Activated CD4-positive, alpha-beta T cell treated with anti-CD3 and anti-CD28 coated beads, Interleukin-2, amount 50 U/mL, for 1 hour (primary cell): ENCODE measurements around the gene SFXN4.
A peak's percentile ranks its signal among the peaks of the same experiment; 100 is the strongest.
"Not testable (repeated sequence)": the region's sequence is repeated elsewhere in the genome, so short reads cannot be mapped to it uniquely, and the experiment has no call there.

ENCODE experiments used
- DNase-seq: peaks from one replicate; pipeline ENCODE4 v3.0.0-alpha.2; 2020

Gene SFXN4

DNA sequence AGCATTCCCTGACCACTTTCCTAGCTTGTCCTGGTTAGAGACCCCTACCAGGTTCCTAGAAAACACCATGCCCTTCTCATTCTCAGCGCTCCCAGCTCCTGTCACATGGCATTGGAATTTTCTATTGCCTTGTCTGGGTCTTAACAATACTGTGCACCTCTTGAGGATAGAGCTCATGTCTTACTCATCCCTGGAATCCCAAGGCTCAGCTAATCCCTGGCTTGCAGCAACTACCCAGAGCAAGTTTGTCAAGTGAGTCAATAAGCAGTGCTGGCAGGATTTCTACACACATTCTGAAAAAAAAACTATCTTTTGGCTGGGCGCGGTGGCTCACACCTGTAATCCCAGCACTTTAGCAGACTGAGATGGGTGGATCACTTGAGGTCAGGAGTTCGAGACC, 24.8 kb upstream of the SFXN4 start:
- DNase-seq = no peak

DNA sequence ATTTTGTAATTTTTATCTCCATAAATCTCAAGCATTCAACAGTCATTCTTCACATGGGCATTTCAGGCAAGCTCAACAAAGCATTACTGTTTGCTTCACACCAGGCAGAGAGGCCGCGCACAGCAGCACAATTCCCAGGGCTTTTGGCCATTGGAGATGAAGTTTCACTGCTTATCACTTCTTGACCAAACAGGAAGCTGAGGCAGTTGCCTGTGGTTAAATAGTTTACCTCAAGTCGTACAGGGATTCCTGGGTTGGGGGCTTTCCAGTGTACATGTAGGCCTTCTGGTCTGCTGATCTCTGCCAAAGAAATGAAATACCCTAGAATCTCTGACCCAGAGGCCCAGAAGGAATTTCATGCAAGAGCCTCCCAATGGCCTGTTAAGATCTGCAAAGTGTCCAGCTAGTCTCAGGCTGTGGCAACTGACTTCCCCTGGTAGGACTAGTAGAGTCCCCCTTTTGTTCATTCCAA, 24.3 kb upstream of the SFXN4 start:
- no peak for DNase-seq

DNA sequence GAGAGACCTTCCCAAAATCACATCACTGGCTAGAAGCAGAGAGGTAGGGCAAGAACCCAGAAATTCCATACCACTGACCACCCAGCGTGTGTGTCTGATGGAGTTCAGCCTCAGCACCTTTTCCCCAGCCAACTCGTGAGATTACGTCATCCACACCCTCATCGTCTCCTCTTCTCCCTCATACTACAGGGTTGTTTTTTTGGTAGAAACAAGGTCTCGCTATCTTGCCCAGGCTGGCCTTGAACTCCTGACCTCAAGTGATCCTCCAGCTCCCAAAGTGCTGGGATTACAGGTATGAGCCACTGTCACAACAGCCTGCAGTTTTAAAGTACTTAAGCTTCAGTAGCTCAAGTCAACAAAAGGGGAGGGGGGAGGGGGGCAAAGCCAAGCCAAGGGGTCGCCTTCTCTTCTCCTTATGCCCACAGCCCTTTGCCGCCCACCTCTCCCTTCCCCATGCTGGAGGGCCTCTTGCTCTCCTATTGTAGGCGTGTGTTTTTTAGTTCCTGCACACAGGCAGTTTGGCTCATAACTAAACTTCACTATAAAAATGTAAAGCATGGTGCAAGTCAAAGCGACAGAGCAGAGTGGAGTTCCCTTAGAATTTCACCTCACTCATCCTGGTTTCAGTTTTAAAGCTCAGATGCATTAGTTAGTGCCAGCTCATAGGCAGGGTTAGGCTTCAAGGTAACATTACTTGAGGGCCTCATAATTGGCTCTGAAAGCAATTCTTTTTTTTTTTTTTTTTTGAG, 18.3 kb upstream of the SFXN4 start:
- no peak for DNase-seq

DNA sequence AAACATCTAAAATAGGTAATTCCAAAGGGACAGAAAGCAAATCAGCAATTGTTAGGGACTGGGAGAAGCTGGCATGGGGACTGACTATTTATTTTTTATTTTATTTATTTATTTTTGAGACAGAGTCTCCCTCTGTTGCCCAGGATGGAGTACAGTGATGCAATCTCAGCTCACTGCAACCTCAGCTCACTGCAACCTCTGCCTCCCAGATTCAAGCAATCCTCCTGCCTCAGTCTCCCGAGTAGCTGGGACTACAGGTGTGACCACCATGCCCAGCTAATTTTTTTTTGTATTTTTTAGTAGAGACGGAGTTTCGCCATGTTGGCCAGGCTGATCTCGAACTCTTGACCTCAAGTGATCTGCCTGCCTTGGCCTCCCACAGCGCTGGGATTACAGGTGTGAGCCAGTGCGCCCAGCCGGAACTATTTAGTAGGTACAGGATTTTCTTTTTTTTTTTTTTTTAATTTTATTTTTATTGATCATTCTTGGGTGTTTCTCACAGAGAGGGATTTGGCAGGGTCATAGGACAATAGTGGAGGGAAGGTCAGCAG, 15.4 kb upstream of the SFXN4 start:
- DNase-seq = not testable (repeated sequence)

DNA sequence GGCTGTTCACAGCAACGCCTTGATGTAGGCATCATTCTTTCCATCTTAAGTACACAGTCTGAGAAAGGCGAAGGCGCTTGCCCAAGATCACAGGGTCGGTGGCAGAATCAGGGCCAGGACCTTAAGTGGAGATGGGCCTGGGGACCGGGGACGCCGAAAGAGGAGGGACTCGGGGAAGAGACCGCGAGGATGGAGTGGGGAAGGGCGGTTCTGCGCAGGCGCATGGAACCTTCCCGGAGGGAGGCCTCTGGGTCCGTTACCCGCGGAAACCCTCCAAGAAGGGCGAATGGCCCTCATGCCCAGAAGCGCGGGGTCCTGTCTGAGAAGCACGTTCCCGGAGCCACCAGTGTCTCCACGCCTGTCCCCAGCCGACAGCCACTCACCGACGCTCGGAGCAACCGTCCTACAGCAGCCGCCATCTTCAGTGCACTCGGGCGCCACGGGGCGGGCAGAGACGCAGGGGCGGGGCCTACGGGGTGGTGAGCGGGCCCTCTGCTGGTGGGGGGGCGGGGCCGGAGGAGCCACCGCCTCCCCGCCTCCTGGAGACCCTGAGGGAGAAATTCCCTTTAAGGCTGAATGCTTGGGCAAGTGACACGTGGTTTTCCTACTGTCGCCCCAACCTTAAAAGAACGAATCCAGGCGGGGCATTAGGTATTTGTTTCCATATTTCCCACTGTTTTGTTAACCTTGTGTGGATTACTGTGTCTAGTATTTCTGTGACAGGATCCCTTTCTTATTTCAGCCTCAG, 13.0 kb upstream of the SFXN4 start, which contains the start of gene PRDX3:
TSS of gene PRDX3 (minus strand) at position 441 of the 748 bp plus-strand sequence. CDS start at position 419, 22 bp downstream.
- DNase-seq = peak; percentile 93

DNA sequence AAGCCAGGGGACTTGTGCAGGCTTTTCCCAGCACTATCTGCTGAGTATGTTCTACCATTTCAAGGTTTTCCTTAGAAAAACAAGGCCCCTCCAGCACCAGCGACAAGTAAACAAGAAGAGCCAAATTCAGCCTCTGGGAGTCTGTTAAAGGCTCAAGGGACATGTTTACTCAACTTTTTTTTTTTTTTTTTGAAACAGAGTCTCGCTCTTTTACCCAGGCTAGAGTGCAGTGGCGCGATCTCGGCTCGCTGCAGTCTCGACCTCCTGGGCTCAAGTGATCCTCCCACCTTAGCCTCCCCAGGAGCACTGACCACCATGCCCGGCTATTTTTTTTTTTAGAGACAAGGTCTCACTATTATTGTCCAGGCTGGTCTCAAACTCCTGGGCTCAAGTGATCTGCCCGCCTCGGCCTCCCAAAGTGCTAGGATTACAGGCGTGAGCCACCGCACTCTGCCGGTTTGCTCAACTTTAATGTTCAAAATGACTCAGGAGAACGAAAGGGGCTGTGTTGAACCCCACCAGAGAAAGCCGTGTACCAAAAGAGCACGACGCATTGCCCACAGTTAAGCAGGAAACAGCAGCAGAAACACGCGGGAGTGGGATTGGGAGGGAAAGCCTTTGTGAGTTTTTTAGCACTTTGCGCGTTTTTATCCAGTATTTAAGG, 12.3 kb upstream of the SFXN4 start:
- DNase-seq = peak; percentile 16

DNA sequence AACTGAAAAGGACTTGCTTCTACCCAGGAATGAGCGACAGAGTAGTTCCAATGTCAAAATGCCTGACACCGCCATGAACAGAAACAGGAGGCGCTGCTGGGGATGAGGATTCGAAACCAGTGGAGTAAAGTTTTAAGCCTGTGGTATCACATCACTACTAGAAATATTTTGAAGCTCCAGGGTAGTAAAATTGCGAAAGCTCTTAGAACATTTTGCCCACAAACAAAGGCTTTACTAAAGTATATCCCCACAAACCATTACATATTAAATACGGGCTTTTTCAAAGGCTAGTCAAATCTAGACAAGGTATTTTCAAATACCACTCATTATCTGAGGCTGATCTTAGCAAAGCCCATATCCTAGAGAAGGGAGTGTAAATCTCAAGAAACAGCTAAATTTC, 10.7 kb upstream of the SFXN4 start:
- no peak for DNase-seq

DNA sequence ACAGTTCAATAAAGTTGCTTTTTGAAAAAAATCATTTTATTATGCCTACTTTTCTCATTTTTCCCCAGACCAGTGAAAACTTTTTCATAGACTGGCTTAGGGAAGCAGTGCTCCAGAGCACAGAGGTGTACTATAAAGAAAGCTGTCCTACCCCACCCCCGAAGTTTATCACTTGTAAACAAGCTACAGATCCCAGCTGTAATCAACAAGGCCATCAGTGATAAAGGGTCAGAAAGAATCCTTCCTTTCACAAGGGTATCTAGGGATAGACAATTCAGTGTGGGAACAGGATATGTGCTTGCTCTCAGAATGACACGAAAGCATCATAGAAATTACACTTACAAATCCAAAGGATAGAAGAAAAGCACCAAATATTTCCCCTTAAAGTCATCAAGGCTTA, 8.6 kb upstream of the SFXN4 start:
- DNase-seq = no peak

DNA sequence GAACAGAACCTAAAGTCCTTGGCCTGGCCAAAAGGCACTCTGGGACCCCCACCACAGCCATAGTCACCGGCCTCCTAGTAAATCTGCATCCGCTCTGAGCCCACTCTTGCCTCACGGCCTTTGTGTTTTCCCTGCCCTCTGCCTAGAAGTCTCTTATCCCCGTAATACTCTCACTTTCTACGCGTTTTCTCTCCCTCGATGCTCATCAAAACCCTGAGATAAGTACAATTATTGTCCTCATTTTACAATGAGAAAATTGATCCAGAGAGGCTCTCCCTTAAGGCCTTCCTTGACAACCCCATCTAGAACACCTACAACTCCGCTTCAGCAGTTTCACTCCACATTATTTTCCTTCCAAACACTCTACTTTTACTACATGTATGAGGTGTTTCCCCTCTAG, 1.5 kb upstream of the SFXN4 start:
- no peak for DNase-seq

DNA sequence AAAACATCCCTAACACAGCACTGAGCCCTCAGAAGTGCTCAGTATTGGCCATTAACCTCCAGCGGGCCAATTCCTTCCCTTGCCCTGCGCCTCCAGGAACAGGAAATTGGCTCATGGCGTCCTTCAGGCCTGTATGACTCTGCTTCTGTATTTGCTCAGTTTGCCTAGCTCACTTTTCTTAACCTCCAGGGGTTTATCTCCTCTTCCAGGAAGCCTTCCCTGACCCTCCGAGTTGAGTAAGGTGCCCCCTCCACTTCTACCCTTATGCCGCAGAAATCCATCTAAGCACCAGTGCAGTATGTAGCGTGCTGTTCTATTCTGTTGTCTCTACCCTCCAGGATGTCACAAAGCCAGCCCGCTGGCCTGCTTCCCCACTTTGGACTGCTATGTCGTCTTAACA, 1.1 kb upstream of the SFXN4 start:
- DNase-seq = no peak

DNA sequence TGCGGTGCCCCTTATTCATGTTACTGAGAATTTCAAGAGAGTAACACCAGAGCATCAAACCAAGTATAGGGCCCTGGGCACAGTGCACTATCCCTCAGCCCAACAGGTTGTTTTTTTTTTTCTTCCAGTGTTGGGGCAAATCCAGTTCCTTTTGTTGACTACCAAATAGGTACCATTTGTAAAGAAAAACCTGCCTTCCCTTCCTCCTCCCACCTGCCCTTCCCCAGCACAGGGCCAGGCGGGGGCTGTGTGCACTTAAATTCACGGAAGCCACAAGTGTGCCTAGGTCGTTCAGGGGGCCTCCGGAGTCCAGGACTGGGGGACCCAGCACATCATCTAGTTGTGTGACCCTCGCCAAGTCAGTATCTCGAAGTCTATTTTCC, 595 bp upstream of the SFXN4 start:
- DNase-seq = no peak

DNA sequence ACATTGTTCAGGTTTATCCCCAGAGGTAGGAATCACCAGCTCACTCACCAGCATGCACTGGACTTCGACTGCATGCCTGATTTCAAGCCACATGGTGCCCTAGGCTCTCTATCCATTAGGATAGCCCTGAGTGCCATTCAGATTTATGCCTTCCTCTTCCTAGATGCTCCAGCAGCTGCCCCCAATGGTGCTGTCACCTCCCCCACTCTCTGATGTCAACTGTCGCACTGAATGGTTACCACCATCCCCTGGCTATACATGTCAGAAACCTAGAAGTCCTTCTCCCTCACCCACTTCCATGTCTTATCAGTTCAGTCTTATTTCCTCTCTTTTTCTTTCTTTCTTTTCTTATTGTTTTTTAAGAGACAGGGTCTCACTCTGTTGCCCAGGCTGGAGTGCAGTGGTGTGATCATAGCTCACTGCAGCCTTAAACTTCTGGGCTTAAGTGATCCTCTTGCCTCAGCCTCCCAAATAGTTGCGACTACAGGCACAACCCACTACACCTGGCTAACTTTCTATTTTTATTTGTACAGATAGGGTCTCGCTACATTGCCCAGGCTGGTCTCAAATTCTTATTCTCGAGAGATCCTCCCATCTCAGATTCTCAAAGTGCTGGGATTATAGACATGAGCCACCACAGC, 2.9 kb downstream of the SFXN4 start:
- DNase-seq = no peak

DNA sequence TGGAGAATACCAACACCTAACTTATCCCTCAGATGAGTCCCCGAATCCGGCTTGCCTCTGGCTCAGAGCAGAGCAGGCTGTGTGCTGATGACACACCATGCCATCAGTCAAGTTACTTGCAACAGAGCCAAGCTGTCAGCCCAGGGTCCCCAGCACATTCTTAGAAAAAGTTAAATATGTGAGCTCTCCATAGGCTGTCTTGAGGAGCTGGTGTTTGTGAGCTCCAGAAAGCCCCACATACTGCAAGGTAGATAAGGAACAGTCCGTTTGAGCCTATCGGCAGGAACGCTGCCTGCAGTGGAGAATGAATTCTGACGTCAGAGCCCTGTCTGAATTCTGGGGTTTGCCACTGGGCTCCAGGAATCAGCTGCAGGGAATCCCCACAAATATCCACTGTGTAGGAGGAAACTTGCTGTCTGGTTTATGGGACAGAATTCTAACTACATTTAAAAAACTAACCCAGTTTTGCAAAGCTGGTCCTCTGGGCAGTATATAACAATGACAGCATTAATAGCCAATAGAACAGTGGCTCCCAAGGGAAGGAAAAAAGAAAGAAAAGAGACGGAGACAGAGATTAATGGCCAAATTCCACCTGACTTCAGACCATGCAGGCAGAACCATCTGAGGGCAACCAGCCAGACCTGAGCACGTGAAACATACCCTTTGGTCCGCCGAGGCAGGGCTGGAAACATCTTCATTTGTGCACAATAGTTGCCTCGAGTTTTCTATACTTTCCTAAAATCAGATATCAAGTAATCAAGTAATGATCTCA, 3.6 kb downstream of the SFXN4 start:
- no peak for DNase-seq

DNA sequence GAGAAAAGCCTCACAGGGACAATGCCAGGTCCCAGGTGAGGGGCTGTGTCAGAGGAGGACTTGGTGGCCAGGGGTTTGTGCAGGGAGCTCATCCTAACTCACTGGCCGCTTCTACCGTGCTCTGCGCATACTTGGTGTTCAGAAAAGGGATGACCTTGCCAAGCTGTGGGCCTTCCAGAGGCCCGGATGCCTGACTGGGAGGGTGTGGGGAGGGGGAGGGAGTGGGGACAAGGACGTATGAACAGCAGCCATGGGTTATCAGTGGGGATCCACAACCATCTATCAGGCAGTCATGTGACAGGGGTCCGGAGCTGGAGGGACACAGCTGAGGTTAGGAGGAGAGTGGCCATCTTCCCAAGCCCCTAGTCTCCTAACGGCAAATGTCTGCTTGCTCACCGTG, 6.2 kb downstream of the SFXN4 start:
- no peak for DNase-seq

DNA sequence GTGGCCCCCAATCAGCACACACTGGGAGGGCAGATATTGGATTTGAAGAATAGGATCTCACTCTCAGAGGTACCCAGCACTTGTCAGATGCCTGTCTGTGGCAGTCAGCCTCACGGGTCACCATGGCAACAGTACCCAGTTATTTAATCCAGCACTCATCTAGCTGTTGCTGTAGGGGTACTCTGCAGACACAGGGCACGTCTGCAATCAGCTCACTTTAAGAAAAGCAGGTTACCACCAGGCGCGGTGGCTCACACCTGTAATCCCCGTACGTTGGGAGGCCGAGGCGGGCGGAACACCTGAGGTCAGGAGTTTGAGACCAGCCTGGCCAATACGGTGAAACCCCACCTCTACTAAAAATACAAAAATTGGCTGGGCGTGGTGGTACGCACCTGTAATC, 11.9 kb downstream of the SFXN4 start:
- no peak for DNase-seq

DNA sequence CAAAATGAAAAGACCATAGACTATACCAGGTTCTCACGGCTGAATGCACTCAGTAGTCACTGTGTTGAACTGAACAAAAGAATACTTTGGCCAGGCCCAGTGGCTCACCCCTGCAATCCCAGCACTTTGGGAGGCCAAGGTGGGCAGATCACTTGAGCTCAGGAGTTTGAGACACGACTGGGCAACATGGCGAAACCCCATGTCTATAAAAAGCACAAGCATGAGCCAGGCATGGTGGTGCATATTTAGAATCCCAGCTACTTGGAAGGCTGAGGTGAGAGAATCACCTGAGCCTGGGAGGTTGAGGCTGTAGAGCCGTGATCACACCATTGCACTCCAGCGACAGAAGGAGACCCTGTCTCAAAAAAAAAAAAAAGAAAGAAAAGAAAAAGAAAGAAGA, 12.5 kb downstream of the SFXN4 start:
- DNase-seq = no peak

DNA sequence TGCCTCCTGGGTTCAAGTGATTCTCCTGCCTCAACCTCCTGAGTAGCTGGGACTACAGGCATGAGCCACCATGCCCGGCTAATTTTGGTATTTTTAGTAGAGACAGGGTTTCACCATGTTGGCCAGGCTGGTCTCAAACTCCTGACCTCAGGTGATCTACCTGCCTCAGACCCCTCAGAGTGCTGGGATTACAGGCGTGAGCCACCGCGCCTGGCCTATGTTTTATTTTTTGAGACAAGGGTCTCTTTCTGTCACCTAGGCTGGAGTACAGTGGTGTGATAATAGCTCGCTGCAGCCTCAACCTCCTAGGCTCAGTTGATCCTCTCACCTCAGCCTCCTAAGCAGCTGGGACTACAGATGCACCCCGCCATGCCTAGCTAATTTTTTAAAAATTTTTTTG, 13.9 kb downstream of the SFXN4 start:
- not testable (repeated sequence) for DNase-seq

DNA sequence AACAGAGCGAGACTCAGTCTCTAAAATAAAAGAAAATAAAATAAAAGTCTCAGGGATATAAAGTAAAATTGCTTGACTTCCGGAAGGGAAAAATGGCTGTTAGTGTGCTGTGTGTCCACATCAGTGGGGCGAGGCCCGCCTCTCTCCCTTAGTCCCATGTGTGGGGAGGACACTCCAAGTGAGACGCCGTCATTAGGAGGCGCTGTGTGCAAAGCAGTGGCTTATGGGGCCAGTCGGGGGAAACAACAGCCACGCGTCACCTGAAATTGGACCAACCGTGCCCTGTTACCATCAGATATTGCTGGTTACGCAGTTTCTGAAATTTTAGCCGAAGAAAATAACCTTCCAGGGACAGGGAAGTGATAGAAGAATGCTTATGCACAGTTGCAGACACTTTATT, 15.8 kb downstream of the SFXN4 start:
- DNase-seq = no peak

DNA sequence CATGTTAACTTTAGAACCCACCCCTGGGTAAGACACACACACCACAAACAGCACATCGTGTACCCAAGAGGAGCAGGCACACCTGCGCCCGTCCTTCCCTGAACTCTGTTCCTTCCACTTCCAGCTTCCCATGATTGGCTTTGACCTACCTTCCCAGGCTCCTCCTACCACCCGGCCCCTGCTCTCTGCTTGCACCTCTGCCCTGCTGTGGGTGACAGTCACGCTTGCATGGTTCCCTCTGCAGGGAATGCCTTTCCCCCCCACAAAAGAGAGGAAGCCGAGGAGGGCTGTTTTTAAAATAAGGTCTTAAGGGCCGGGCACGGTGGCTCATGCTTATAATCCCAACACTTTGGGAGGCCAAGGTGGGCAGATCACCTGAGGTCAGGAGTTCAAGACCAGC, 16.4 kb downstream of the SFXN4 start:
- DNase-seq = no peak

DNA sequence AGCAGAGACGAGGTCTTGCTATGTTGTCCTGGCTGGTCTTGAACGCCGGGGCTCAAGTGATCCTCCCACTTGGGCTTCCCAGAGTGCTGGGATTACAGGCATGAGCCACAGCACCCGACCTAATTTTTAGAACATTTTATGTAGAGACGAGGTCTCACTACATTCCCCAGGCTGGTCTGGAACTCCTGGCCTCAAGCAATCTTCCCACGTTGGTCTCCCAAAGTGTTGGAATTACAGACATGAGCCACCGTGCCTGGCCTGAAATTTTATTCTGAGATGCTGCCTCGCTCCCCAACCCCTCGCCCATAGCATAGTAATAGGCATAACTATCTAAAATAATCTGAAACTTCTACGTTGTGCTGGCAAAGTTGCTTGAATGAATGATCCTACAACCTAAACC, 21.9 kb downstream of the SFXN4 start:
- no peak for DNase-seq

DNA sequence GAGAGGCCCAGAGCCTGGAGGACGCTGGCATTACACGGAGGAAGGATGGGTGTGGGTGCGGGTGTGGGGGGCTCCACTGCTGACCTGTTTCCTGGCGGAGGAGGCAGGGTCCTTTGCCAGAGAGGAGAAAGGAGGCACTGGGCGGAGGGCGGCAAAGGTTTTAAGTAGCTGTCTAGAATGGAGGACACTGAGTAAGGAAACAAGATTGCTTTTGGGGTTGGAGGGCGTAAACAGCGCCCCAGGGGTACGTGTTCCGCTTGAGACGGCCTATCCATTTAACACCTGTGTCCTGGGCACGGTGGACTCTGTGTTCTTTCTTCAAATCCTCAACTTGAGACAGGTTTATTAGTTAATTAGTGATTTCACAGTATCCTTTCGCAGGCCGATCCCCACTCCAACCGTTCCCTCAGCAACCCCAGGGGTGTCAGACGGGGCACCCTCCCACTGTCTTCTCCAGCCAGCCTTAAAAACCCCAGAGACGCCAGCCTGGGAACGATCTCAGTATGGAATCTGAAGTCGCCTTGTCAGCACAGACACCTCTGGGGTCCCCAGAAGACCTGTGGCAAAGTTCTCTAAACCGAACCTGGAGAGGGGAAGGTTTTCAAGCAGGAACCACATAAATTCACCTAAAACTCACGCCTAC, 24.8 kb downstream of the SFXN4 start:
- no peak for DNase-seq
